GM19193 (cell line): Measurements from ENCODE around the gene GPSM1.

Experiments used
- POLR2A ChIP-seq: IDR thresholded peaks from 4 replicates; pipeline ENCODE4 v1.6.1; 2011; ENCODE audit not compliant: insufficient read depth, insufficient read length; ENCODE audit errors: extremely low read depth

The GPSM1 gene

DNA sequence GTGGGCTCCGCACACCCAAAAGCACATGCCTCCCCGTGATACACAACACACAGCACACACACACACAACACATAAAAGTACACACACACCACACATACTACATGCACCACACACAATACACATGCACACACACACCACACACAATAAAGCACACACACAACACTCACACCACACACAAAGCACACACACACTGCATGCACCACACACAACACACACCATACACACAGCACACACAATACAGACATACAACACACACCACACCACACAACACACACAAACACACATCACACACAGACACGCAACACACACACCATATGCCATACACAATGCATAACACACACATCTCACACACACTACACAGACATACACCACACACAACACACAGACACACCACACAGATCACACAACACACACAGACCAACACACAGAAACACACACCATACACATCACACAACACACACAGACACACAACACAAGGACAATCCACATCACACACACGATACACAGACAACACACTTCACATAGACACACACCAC lies 20.1 kb upstream of the GPSM1 start:
- no peak for TF ChIP-seq POLR2A

DNA sequence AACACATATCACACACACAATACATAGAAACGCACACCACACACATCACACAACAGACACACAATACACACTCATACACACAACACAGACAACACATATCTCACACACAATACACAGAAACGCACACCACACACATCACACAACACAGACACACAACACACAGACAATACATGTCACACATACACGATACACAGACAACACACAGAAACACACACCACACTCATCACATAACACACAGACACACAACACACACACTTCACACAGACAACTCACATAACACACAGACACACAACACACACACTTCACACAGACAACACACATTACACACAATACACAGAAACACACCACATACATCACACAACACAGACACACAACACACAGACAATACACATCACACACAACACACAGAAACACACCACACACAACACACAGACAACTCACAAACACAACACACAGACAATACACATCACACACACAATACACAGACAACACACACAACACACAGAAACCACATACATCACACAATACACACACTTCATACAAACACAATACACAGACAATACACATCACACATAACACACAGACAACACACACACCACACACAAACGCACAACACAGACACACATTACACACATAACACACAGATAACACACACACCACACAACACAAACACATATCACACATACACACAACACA lies 19.2 kb upstream of the GPSM1 start:
- no peak for TF ChIP-seq POLR2A

DNA sequence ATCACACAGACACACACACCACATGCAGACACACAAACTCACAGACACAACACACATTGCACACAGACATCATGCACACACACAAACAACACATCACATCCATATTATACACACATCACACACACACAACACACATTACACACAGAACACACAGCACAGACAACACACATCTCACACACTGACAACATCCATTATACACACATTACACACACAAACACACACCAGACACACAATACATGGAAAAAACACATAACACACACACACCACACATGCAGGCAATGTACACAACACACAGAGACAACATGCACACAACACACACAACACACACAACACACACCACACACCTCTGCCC lies 18.7 kb upstream of the GPSM1 start:
- TF ChIP-seq POLR2A: no peak

DNA sequence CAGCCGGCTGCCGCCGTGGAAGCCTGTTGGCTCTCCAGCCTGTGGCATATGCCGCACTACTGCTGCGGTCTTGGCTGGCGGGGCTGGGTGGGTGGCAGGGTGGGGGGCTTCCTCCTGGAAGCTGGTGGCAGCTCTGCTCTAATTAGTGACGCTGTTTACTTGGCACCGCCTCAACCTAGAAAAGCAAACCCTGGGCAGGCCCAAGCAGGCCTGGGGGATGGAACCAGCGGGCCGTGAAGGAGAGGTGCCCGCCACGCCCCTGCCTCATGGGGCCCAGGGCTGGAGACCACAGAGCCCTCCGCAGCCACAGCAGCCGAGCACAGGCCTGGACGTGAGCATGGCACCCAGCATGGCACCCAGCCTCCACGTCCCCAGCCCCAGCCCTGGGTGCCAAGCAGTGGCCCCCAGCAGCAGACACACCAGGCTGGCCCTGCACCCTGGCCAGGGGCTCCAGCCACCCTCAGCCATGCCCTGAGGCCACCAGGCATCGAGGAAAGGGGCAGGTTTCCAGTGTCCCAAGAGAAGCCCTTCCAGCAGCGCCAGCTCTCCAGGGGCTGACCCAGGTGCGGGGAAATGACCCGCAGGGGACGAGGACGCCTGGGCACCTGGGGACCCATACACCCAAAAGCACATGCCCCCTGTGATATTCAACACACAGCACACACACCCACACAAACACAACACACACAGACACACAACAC lies 18.1 kb upstream of the GPSM1 start:
- TF ChIP-seq POLR2A: no peak

DNA sequence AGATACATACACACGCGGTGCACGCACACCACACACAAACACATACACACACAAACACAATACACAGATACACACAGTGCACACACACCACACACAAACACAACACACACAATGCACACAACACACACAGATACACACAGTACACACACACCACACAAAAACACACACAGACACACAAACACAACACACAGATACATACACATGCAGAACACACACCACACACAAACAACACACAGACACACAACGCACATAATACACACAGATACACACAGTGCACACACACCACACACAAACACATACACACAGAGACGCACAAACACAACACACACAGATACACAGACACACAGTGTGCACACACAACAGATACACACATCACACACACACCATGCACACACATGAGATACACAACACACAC lies 17.5 kb upstream of the GPSM1 start:
- no peak for TF ChIP-seq POLR2A

DNA sequence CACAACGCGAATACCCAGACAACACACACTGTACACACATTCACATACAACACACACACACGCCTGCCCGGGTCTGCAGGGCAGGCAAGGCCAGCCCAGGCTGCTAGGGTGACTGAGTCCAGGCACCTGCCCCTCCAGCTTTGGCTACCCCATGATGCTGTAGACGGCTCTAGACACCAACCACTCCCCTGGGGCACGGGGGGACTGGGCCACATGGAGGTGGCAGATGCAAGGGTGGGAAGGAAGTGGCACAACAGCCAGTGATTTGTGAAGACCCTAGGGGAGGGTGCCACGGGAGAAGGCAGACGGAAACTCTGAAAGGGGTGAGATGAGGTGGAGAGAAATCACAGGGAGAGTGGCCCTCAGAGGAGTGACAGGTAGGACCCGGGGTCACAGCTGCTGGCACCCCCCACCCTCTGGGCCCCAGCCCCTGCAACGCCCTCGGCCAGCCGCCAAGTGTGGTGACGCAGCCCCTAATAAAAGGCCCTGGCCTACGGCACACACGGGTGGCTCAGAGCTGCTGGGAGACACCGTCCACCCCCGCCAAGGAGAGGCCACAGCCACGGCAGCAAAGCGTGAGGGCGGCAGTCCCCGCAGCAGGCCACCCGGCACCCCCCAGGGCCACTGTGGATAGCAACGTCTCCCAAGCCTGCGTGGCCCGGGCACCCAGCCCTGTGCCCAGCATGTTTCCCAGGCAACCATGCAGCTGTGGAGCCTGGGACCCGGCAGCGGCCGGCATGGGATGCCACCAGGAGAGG lies 16.9 kb upstream of the GPSM1 start:
- TF ChIP-seq POLR2A: no peak

DNA sequence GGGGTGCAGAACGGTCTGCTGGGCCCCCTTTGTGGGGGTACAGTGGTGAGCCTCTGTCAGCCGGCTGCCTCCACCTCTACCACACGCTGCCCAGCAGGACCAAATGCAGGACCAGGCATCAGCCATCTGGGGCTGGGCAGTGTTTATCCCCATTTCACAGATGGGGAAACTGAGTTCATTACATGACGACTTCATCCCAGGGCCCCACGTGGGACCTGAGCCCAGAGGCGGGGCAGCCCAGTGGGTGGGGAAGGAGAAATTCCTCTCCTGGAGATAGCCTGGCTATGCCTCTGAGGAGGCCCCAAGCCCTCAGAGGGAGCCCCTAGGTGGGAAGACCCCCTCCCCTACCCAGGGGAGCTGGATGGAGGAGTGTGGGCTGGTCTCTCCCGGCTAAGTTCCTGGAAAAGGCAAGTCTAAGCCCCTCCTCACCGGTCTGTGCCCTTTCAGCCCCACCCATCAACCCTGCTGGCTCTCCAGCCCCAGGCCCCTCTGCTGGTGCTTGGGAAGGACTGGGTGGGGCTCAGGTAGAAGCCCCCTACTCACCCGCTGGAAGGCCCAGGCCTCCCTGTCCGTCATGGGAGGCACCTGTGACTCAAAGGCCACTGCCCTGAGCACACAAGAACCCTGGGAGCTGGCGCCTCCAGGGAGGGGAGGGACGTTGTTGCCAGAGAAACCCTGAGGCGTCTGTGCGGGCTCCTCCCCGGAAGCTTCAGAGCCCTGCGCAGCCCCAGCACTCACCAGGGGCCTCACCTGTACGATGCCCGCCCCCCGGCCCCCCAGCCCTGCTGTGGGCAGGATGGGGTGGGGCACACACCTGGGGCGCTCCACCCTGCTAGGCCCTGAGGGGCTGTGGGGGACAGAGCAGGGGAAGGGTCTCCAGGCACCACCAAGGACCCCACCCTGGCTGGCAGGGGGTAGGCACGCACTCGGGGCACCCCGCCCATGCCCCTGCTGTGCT lies 16.0 kb upstream of the GPSM1 start:
- TF ChIP-seq POLR2A: no peak

DNA sequence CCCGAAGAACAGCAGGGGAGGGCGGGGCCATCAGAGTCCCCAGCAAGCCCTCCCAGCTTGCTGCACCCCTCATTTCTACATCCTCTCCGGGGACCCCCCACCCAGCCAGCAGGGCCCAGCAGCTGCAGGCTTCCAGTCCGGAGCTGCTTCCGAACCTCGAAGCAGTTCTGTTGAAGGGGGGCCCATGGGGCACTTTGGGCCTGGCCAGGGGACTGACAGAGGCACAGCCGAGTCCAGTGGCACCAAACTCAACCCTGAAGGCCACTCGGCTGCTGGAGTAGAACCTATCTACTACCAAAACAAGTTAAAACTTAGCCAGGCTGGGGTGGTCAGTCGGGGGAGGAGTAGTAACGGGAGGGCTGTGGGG lies 15.3 kb upstream of the GPSM1 start:
- TF ChIP-seq POLR2A: no peak

DNA sequence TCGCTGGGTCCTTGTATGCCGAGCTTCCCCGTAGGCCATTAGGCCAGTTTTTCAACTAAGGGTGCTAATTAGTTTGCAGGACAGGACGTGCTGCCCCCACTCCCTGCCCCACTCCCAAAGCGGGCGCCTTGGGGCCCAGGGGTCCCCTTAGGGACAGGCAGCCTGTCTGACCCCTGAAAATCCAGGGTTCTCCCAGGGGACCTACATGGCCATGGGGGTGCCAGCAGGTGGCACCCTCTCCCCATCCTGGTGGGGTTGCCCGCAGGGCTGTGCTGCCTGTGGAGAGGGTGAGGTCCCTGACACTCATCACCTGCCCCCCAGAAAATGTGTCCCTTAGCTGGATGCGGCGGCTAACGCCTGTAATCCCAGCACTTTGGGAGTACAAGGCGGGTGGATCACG lies 14.9 kb upstream of the GPSM1 start:
- no peak for TF ChIP-seq POLR2A

DNA sequence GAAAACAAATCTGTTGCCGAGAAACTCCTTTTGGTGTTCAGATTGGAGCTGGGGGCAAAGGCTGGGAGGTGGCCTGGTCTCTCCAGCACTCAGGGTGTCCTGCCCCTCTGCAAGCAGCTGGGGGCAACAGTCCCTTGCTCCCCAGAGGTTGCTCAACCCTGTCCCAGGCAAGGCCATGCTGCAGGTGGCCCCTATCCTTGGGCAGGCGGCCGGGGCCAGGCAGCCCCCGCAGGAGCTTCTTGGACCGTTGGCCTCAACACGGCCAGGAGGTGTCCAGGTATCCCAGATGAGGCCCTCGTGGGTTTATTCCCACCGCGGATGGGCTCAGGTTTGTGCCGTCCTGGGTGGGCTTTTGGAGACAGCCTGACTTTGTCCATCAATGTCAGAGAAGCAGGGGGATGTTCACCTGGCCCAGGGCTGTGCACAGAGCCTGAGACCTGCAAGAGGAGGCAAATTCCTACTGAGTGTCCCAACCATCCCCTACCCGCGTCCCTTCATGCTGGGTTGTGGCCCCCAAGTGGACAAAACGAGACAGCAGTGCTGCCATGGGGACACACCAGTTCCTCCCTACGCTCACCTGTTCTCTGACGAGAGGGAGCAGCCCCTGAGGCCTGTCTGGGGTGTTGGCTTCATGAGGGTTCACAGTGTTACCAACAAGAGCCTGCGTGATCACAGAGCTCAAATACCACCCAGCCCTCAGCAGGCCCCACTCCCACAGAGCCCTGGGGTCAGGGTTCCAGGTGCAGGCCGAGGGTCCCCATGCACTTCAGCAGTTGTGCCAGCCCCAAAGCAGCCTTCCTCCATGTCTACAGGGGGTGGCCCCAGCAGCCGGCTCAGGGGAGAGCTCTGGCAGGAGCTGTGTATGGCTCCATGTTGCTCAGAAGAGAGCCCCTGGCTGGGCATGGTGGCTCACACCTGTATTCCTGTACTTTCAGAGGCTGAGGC lies 14.0 kb upstream of the GPSM1 start:
- TF ChIP-seq POLR2A: no peak

DNA sequence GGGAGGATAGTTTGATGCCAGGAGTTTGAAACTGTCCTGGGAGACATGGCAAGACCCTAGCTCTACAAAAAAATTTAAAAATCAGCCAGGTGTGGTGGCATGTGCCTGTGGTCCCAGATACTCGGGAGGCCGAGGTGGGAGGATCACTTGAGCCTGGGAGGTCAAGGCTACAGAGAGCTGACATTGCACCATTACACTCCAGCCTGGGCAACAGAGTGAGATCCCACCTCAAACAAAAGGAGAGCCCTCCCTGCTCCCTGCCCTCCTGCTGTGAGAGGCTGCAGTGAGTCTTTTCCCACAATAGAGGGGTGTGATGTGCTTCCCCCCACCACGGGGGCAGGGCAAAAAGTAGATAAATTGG lies 13.3 kb upstream of the GPSM1 start:
- no peak for TF ChIP-seq POLR2A

DNA sequence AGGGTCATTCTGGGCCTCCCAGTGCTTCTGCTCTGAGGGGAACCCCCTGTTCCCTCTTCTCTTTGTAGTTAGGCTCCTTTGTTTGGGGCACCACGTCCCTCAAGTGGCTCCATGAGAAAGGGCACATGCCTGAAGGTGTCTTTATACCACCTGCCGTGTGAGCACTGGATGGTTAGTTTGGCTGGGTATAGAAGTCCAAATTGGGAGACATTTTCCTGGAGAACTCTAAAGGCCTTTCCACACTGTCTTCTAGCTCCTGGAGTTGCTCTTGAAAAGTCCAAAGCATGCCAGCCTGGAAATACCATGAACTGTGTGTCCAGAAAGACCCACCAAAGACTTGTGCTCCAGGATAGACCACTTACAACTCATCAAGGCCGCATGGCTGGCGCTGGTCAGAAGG lies 12.4 kb upstream of the GPSM1 start:
- TF ChIP-seq POLR2A: no peak

DNA sequence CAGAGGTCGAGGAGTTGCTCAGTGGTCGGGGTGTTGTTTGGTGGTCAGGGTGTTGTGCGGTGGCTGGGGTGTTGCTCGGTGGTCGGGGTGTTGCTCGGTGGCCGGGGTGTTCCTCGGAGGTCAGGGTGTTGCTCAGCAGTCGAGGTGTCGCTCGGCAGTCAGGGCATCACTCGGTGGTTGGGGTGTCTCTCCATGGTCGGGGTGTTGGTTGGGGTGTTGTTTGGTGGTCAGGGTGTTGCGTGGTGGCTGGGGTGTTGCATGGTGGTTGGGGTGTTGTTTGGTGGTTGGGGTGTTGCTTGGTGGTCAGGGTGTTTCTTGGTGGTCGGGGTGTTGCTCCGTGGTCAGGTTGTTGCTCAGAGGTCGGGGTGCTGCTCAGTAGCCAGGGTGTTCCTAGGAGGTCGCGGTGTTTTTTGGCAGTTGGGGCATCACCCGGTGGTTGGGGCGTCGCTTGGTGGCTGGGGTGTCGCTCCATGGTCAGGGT lies 11.0 kb upstream of the GPSM1 start:
- TF ChIP-seq POLR2A: no peak
